NT2/D1 (cell line): ENCODE results near the gene EIF3M.

Experiments used
- YY1 ChIP-seq: IDR thresholded peaks from 2 replicates; pipeline ENCODE4 v1.6.1; 2011; ENCODE audit not compliant: insufficient read length, insufficient read depth
- ZNF274 ChIP-seq: IDR thresholded peaks from 2 replicates; pipeline ENCODE4 v1.6.1; 2011; ENCODE audit warnings: mild to moderate bottlenecking, low read depth, low read length

DNA sequence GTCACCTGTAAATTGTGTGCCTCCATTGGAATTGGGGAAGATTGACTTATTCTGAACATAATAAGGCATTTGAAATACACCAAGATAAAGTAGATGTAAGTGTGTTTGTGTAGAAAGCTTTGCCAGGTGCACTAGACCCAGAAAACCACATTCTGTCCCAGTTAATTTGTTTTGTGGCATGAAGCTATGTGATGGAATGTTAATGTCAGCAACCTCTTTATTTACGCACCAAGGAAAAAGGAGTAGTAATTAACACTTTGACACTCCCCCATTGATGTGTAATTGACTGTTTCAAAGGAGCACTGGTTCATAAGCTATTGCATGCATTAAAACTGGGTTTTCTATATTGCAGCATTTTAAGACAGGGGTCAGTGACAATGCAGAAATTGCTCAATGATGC is 14.3 kb downstream of the EIF3M start:
- TF ChIP-seq YY1 (no peak), ZNF274 (no peak)
